Measurements from ENCODE around the gene KATNA1.
"Not testable (repeated sequence)": the region's sequence is repeated elsewhere in the genome, so short reads cannot be mapped to it uniquely, and the experiment has no call there.

Gene KATNA1

DNA sequence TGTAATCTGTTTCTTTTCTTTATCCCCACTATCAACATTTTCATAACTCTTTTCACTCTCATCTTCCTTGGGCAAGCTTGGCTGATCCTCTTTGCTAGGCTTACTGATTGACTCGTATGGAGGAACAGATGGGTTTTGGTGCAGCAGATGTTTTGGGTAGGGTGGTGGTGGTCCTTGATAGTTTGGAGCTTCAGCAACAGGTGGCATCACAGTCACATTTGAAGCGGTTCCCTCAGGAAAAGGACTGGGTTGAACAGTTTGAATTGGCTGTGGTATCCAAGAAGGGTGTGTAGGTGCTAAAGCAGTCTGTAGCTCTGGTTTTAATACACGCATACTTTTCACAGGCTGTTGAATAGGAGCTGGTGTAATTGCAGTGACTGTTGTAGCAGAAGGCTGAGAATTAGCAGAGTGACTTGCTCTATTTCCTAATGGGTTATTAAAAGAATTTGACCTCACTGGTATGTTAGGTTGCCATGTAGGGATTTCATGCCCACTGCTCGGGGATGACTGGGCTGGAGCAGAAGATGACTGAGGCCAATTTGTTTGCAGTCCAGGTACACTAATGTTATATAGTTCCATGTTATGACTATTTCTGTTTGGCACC lies 34.8 kb upstream of the KATNA1 start:
- no peaks in the 10 kb centered on the region for H3K9me3 ChIP-seq (ENCODE audit: control insufficient read depth, insufficient read depth, low read length)
- no peaks in the 10 kb centered on the region for H3K9me2 ChIP-seq (replicated peaks; ENCODE audit: control insufficient read depth, low read length)
- no peak overlapping the region for H3K4me3 ChIP-seq (ENCODE audit: low read length)
- no peak overlapping the region for H3K27ac ChIP-seq (ENCODE audit: low read depth, low read length)
- H3K4me1 ChIP-seq (ENCODE audit: control insufficient read depth, low read length), result peaks cover 8% of the 10 kb centered on the region; the same call in 1 of the 2 replicates
- no peaks in the 10 kb centered on the region; the same call in 1 of the 2 replicates for H3F3A ChIP-seq (ENCODE audit: control insufficient read depth, insufficient read depth)
- no peaks in the 10 kb centered on the region for H3K27me3 ChIP-seq (ENCODE audit: control insufficient read depth, low read length)
- H3K79me2 ChIP-seq (ENCODE audit: control insufficient read depth, low read length), result peaks cover 45% of the 10 kb centered on the region
- H3K4me2 ChIP-seq (ENCODE audit: low read length), result no peak overlapping the region
- TF ChIP-seq EZH2phosphoT487 (IDR thresholded peaks at IDR 0.05; ENCODE audit: borderline replicate concordance, low read length), result no peak
- TF ChIP-seq, protein P1, sequence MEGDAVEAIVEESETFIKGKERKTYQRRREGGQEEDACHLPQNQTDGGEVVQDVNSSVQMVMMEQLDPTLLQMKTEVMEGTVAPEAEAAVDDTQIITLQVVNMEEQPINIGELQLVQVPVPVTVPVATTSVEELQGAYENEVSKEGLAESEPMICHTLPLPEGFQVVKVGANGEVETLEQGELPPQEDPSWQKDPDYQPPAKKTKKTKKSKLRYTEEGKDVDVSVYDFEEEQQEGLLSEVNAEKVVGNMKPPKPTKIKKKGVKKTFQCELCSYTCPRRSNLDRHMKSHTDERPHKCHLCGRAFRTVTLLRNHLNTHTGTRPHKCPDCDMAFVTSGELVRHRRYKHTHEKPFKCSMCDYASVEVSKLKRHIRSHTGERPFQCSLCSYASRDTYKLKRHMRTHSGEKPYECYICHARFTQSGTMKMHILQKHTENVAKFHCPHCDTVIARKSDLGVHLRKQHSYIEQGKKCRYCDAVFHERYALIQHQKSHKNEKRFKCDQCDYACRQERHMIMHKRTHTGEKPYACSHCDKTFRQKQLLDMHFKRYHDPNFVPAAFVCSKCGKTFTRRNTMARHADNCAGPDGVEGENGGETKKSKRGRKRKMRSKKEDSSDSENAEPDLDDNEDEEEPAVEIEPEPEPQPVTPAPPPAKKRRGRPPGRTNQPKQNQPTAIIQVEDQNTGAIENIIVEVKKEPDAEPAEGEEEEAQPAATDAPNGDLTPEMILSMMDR (IDR thresholded peaks at IDR 0.05; ENCODE audit: low read depth, low read length, poor library complexity, severe bottlenecking), result no peak
- peaks cover 8% of the 10 kb centered on the region for H4K20me1 ChIP-seq (ENCODE audit: control insufficient read depth, insufficient read depth, low read depth, low read length)
- peaks cover 42% of the 10 kb centered on the region for H3K36me3 ChIP-seq (ENCODE audit: control insufficient read depth, low read length)

DNA sequence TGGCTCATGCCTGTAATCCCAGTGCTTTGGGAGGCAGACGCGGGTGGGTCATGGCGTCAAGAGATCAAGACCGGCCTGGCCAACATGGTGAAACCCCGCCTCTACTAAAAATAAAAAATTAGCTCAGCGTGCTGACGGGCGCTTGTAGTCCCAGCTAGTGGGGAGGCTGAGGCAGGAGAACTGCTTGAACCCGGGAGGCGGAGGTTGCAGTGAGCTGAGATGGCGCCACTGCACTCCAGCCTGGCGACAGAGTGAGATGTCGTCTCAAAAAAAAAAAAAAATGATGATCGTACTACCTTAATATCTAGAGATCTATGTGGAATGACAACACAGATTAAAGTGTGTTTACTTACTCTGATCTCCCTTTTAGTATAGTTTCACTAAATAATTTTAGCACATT lies 33.3 kb upstream of the KATNA1 start:
- H3K4me2 ChIP-seq (ENCODE audit: low read length); H4K20me1 ChIP-seq (ENCODE audit: control insufficient read depth, insufficient read depth, low read depth, low read length); H3K9me2 ChIP-seq (replicated peaks; ENCODE audit: control insufficient read depth, low read length); H3K27me3 ChIP-seq (ENCODE audit: control insufficient read depth, low read length); H3K4me3 ChIP-seq (ENCODE audit: low read length); H3K27ac ChIP-seq (ENCODE audit: low read depth, low read length); H3K9me3 ChIP-seq (ENCODE audit: control insufficient read depth, insufficient read depth, low read length); H3F3A ChIP-seq (ENCODE audit: control insufficient read depth, insufficient read depth); H3K4me1 ChIP-seq (ENCODE audit: control insufficient read depth, low read length): not testable (repeated sequence)
- Histone ChIP-seq H3K36me3 (ENCODE audit: control insufficient read depth, low read length) (peaks cover 51% of the 10 kb centered on the region), H3K79me2 (ENCODE audit: control insufficient read depth, low read length) (peaks cover 45% of the 10 kb centered on the region)

DNA sequence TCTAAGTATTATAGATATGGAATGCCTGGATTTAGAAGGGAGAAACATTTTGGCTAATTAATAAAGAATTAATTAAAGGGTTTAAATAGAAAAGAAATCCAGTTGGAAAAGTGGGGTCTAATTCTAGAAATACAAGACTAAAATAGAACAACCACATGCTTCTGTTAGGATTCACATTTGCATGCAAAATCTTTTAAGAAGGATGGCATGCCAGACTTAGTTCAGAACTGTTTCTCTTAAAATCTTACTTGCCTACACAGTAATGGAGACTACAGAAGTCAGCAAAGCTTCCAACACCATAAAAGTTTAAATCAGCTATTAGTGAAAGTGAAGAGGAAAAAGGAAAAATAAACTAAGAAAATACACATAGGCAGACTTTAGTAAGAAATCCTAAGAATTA lies 32.7 kb upstream of the KATNA1 start:
- H3K36me3 ChIP-seq (ENCODE audit: control insufficient read depth, low read length), result peaks cover 53% of the 10 kb centered on the region
- H4K20me1 ChIP-seq (ENCODE audit: control insufficient read depth, insufficient read depth, low read depth, low read length), result peaks cover 6% of the 10 kb centered on the region
- no peaks in the 10 kb centered on the region for H3K9me2 ChIP-seq (replicated peaks; ENCODE audit: control insufficient read depth, low read length)
- TF ChIP-seq EZH2phosphoT487 (IDR thresholded peaks at IDR 0.05; ENCODE audit: borderline replicate concordance, low read length), result no peak
- TF ChIP-seq, protein P1 (IDR thresholded peaks at IDR 0.05; ENCODE audit: low read depth, low read length, poor library complexity, severe bottlenecking), result no peak
- H3K4me1 ChIP-seq (ENCODE audit: control insufficient read depth, low read length), result peaks cover 8% of the 10 kb centered on the region; the same call in 1 of the 2 replicates
- no peak overlapping the region for H3K4me3 ChIP-seq (ENCODE audit: low read length)
- H3K9me3 ChIP-seq (ENCODE audit: control insufficient read depth, insufficient read depth, low read length), result no peaks in the 10 kb centered on the region
- no peak overlapping the region for H3K4me2 ChIP-seq (ENCODE audit: low read length)
- H3K27ac ChIP-seq (ENCODE audit: low read depth, low read length), result no peak overlapping the region
- H3K27me3 ChIP-seq (ENCODE audit: control insufficient read depth, low read length), result no peaks in the 10 kb centered on the region
- H3K79me2 ChIP-seq (ENCODE audit: control insufficient read depth, low read length), result peaks cover 39% of the 10 kb centered on the region
- no peaks in the 10 kb centered on the region; the same call in 1 of the 2 replicates for H3F3A ChIP-seq (ENCODE audit: control insufficient read depth, insufficient read depth)

DNA sequence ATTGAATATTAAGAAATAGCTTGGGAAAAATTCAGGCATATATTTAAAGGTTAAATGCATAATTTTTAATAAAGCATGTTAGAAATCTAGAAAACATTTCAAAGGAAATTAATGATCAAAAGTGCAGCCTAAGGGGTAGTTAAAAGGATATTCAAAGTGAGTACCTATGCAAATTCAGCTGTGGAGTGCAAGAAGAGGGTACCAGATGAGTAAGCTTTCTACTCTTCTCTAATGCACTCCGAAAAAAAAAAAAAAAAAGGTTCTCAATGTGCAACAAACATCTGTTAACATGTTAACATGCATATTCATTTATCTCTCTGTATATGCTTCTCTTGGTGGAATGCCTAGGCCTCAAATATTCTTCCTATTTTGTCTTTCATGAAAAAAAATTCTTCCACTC lies 32.0 kb upstream of the KATNA1 start:
- Histone ChIP-seq H3K27ac (ENCODE audit: low read depth, low read length) (no peak overlapping the region), H3K4me3 (ENCODE audit: low read length) (no peak overlapping the region), H3K9me2 (replicated peaks; ENCODE audit: control insufficient read depth, low read length) (no peaks in the 10 kb centered on the region), H3K4me2 (ENCODE audit: low read length) (no peak overlapping the region), H3K79me2 (ENCODE audit: control insufficient read depth, low read length) (peaks cover 32% of the 10 kb centered on the region), H3K4me1 (ENCODE audit: control insufficient read depth, low read length) (peaks cover 8% of the 10 kb centered on the region; the same call in 1 of the 2 replicates), H3K36me3 (ENCODE audit: control insufficient read depth, low read length) (peaks cover 54% of the 10 kb centered on the region), H4K20me1 (ENCODE audit: control insufficient read depth, insufficient read depth, low read depth, low read length) (peaks cover 3% of the 10 kb centered on the region; the same call in 1 of the 2 replicates), H3F3A (ENCODE audit: control insufficient read depth, insufficient read depth) (no peaks in the 10 kb centered on the region; the same call in 1 of the 2 replicates), H3K27me3 (ENCODE audit: control insufficient read depth, low read length) (no peaks in the 10 kb centered on the region), H3K9me3 (ENCODE audit: control insufficient read depth, insufficient read depth, low read length) (no peaks in the 10 kb centered on the region)
- TF ChIP-seq, protein P1 (IDR thresholded peaks at IDR 0.05; ENCODE audit: low read depth, low read length, poor library complexity, severe bottlenecking), result no peak
- no peak for TF ChIP-seq EZH2phosphoT487 (IDR thresholded peaks at IDR 0.05; ENCODE audit: borderline replicate concordance, low read length)

DNA sequence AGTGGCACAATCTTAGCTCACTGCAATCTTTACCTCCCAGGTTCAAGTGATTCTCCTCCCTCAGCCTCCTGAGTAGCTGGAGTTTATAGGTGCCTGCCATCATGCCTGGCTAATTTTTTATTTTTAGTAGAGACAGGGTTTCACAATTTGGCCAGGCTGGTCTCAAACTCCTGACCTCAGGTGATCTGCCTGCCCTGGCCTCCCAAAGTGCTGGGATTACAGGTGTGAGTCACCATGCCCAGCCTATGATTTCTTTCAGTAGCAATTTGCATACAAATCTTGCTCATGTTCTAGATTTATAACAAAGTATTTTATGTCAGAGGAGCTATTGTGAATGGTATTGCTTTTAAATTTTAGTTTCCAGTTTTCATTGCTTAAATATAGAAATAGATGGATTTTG lies 23.8 kb upstream of the KATNA1 start:
- not testable (repeated sequence) for H3K9me2 ChIP-seq (replicated peaks; ENCODE audit: control insufficient read depth, low read length); H4K20me1 ChIP-seq (ENCODE audit: control insufficient read depth, insufficient read depth, low read depth, low read length); H3K4me2 ChIP-seq (ENCODE audit: low read length); H3K79me2 ChIP-seq (ENCODE audit: control insufficient read depth, low read length); H3K4me1 ChIP-seq (ENCODE audit: control insufficient read depth, low read length); H3F3A ChIP-seq (ENCODE audit: control insufficient read depth, insufficient read depth); H3K27ac ChIP-seq (ENCODE audit: low read depth, low read length); H3K9me3 ChIP-seq (ENCODE audit: control insufficient read depth, insufficient read depth, low read length); H3K4me3 ChIP-seq (ENCODE audit: low read length); H3K27me3 ChIP-seq (ENCODE audit: control insufficient read depth, low read length)
- peaks cover 68% of the 10 kb centered on the region for H3K36me3 ChIP-seq (ENCODE audit: control insufficient read depth, low read length)
